GM12878 (cell line): ENCODE data around the gene TBC1D9B.

Experiments used
- CTCF ChIP-seq, 3 experiments: IDR thresholded peaks in 2 of 3; conservative IDR thresholded peaks in 1 of 3; 2 replicates each; pipeline ENCODE4 v1.5.1; 2011; ENCODE audit warnings: low read depth in 3 of 3, low read length in 3 of 3, mild to moderate bottlenecking in 3 of 3, control low read depth in 2 of 3, moderate library complexity in 2 of 3, inconsistent platforms in 1 of 3, mixed read lengths in 1 of 3; ENCODE audit not compliant: control insufficient read depth in 2 of 3, insufficient read depth in 1 of 3; ENCODE audit errors: extremely low read depth in 1 of 3
- NFIC ChIP-seq: IDR thresholded peaks from 2 replicates; pipeline ENCODE4 v1.6.1; 2012; ENCODE audit warnings: low read depth, mild to moderate bottlenecking, inconsistent platforms, low read length, moderate library complexity
- RELA ChIP-seq: fragments of 450-650 bp; IDR thresholded peaks from 2 replicates; pipeline ENCODE4 v1.8.0; 2014; ENCODE audit warnings: borderline replicate concordance; ENCODE audit not compliant: partially characterized antibody
- RFX5 ChIP-seq: IDR thresholded peaks from 2 replicates; pipeline ENCODE4 v1.6.1; 2011; ENCODE audit warnings: low read depth, low read length, improper control_type of control experiment
- SMC3 ChIP-seq: IDR thresholded peaks from 2 replicates; pipeline ENCODE4 v1.6.1; 2011; ENCODE audit warnings: low read length, improper control_type of control experiment, borderline replicate concordance
- USF2 ChIP-seq: IDR thresholded peaks from 2 replicates; pipeline ENCODE4 v1.6.1; 2011; ENCODE audit warnings: low read depth, low read length, improper control_type of control experiment, borderline replicate concordance
- YY1 ChIP-seq: IDR thresholded peaks from 2 replicates; pipeline ENCODE4 v1.6.1; 2011; ENCODE audit warnings: low read depth, mild to moderate bottlenecking, low read length

GRCh38 chr5:179955630-179956029, 47.9 kb upstream of the TBC1D9B start:
- TF ChIP-seq YY1 = no peak
- TF ChIP-seq NFIC = no peak
- TF ChIP-seq SMC3 = no peak
- no peak for TF ChIP-seq RFX5
- no peak for TF ChIP-seq RELA
- no peak for TF ChIP-seq CTCF (IDR thresholded peaks at IDR 0.05 in 2 of 3, conservative IDR thresholded peaks at IDR 0.05 in 1 of 3; ENCODE audit: control insufficient read depth in 2 of 3, extremely low read depth in 1 of 3, insufficient read depth in 1 of 3, low read depth in 3 of 3, low read length in 3 of 3)
- no peak for TF ChIP-seq USF2
